RWPE1 (cell line): Measurements from ENCODE around the gene SYCP2L.

Experiments
- CTCF ChIA-PET: fragments of 350-600 bp; sonication (Branson Sonifier 250); formaldehyde crosslinking; extraction: SDS; loops from one replicate; lab custom pipeline; 2021; lab: Yijun Ruan, JAX
- POLR2A ChIA-PET: fragments of 400-600 bp; formaldehyde crosslinking; extraction: SDS; loops from one replicate; lab custom pipeline; 2020; ENCODE audit warnings: antibody characterized with exemption; ENCODE audit not compliant: low non-redundant PET; lab: Yijun Ruan, JAX
- DNase-seq: peaks from one replicate; pipeline ENCODE4 v3.0.0; 2012; ENCODE audit warnings: low spot score
- H3K27ac ChIP-seq: fragments of 450-650 bp; 2 replicates; pipeline ENCODE4 v1.5.1; 2017
- CTCF ChIP-seq: fragments of 450-650 bp; conservative IDR thresholded peaks from 2 replicates; pipeline ENCODE4 v1.5.1; 2017; ENCODE audit warnings: low read depth, mild to moderate bottlenecking

Gene SYCP2L

GRCh38 chr6:10886691-10887502 is at the start of gene SYCP2L:
Gene SYCP2L, plus strand, starts transcription at chr6:10887052. Its CDS starts 75 bp downstream, at chr6:10887127.
- DNase-seq, result peak; percentile 33
- CTCF ChIA-PET, result interaction anchor here (0.7 to 1.0 kb wide), 2 partner anchors 10 to 65 kb away, joined by 3 to 5 read pairs; no protein-coding TSS in a partner anchor
- peak within 1 kb of the TSS; percentile 17; the same call in 1 of the 2 replicates for H3K27ac ChIP-seq
- POLR2A ChIA-PET, result no interaction called here
- TF ChIP-seq CTCF, result no peak

GRCh38 chr6:10837622-10837994 is 49.2 kb upstream of the SYCP2L start:
- no peak for TF ChIP-seq CTCF
- ChIA-PET POLR2A (no interaction called here), CTCF (interaction anchor here (0.6 kb wide), 1 partner anchor 232 kb away, joined by 3 read pairs; no protein-coding TSS in a partner anchor)
- DNase-seq, result no peak
- H3K27ac ChIP-seq, result no peak overlapping the region

GRCh38 chr6:10837995-10838793 is 48.7 kb upstream of the SYCP2L start, which contains the start of gene MAK:
Gene MAK, minus strand, starts transcription at chr6:10838539. Its CDS starts 7,891 bp downstream, at chr6:10830648.
- POLR2A ChIA-PET, result no interaction called here
- peak; percentile 97 for DNase-seq
- TF ChIP-seq CTCF, result no peak
- CTCF ChIA-PET, result interaction anchor here (0.6 kb wide), 1 partner anchor 232 kb away, joined by 3 read pairs; no protein-coding TSS in a partner anchor
- H3K27ac ChIP-seq, result no peak within 1 kb of the TSS

GRCh38 chr6:10838794-10839333 is 48.0 kb upstream of the SYCP2L start:
- ChIA-PET POLR2A (no interaction called here), CTCF (interaction anchor here (0.6 kb wide), 1 partner anchor 285 kb away, joined by 3 read pairs; no protein-coding TSS in a partner anchor)
- no peak for DNase-seq
- no peak for TF ChIP-seq CTCF
- H3K27ac ChIP-seq, result no peak overlapping the region

GRCh38 chr6:10843554-10843953 is 43.3 kb upstream of the SYCP2L start:
- no peak for TF ChIP-seq CTCF
- CTCF ChIA-PET, result interaction anchor here (0.6 kb wide), 1 partner anchor 57 kb away, joined by 3 read pairs; no protein-coding TSS in a partner anchor
- POLR2A ChIA-PET, result no interaction called here
- H3K27ac ChIP-seq, result no peak overlapping the region
- no peak for DNase-seq

- TF ChIP-seq CTCF, result 0 out of 2 replicates have a peak, but pooled peaks have one; percentile 17
- ChIA-PET POLR2A (no interaction called here), CTCF (interaction anchor here (0.7 to 1.0 kb wide), 2 partner anchors 11 to 728 kb away, joined by 3 to 8 read pairs; no protein-coding TSS in a partner anchor)
- no peak for DNase-seq
- H3K27ac ChIP-seq, result no peak overlapping the region
Observed at GRCh38 chr6:10847684-10848083, 39.2 kb upstream of the SYCP2L start.
